HG03354 (cell line): ENCODE data around the gene LRTM2.
A peak's percentile ranks its signal among the peaks of the same experiment; 100 is the strongest.

Experiments used
- ATAC-seq: cut with Tn5 transposase; IDR thresholded peaks from one replicate; pipeline ENCODE4 v1.9.1; 2021; ENCODE audit warnings: mild to moderate bottlenecking; ENCODE audit not compliant: unreplicated experiment, poor library complexity, severe bottlenecking

The LRTM2 gene

DNA sequence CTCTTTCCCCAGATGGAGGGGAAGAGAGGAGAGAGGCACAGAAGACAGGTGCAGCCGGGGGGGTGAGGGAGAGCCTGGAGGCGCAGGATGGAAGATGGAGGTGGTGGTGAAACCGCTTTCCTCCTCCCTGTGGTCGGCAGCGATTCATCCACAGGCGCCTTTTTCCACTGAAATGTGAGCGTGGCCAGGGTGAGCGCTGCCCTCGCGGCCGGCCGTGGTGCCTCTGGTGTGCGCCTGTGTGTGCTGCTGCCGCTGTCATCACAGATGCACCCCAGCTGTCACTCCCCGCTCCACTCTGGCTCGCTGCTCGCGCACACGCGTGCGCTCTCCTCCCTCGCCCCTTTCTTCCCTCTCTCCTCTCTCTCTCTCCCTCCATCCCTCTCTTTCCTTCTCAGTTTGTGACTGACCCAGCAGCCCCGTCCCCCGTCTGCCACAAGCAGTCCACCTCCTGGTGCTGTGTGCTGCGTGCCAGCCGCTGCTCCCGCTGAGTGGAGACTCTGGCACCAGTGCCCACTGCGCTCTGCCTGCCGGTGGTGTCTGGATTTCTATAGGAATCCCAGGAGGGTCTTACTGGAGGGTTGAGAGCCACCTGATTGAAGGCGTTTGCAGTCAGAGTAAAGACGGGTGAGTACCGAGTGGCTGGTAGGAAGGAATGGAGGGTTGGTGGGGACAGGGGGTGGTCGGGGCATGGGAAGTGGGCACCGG is at the start of gene LRTM2:
LRTM2 (plus strand) TSS at position 375 of the 705 bp plus-strand sequence. CDS start 7,584 bp downstream, outside the sequence.
- no peak for ATAC-seq

DNA sequence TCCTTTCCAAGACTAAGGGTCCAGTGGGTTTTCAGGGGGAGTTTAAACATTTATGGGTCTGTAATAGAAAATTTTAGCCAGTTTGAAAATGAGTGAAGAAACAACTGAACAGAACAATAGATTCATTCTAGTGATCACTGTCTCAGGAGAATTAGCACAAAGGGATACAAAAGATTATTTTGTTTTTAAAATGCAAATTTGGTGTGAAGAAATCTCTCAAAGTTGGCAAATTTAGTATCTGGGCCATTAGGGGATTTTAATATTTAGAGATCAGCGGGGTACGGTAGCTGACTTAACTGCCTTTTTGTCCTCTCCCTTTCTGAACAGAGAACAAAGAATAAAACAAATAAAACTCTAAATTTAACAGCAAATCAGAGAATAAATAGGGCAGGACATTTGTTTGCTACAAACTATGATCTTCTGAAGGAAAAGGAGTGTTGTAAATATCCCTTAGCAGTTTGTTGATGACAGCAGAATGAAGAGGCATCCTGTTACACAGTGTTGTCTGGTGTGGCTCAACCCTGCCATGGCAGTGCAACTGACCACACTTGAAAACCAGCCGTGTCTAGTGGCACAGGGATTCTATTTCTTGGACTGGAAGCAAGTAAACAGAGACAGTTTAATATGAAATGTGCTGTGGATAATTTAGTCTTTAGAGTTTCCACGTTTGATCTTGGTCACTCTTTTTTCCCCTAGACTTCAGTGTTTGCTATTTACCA is 46.3 kb upstream of the LRTM2 start:
- no peak for ATAC-seq

DNA sequence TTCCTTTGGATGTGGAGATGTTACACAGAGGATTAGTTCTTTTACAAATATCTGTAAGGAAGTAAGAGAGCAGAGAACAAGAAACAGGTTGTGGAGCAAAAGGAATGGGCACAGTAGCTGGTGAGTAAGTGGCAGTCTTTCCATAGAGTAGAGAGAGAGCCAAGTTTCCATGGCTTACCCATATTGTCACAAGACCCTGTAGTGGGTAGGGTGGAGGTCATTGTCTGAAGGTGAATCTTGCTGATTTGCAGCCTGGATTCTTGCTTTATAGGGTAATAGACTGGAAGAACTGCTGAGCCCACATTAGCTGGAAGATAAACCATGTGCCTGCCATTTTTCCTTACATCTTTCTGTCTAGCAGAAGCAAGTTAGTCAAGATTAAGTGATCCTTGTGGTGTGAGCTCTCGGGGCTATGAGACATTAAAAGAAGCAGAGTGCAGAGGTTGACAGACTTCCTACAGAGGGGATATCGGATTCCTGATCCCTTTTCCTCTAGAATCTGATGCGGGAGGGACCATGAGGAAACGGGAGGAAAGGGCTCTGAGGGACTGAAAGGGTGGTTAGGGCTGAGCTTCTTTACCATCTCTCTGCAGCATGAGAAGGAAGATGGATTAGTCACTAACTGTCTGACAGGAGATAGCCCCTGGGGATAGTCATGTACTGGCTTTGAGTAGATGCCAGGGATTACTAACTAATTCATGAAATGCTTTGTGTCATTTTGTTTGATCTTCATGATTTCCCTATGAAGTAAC is 44.0 kb upstream of the LRTM2 start:
- ATAC-seq, result no peak

DNA sequence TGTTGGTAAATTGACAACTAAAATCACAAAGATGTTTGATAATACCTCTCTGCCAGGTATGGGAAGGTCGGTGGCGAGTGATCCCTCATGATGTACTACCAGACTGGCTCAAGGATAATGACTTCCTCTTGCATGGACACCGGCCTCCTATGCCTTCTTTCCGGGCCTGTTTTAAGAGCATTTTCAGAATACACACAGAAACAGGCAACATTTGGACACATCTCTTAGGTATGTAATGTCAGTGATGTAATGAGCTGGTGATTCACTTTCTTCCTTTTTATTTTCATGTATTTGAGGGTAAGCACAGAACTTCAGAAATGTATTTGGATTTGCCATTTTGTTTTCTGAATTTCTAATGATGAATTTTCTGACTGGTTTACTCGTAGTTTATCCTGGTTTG is 42.6 kb upstream of the LRTM2 start:
- ATAC-seq, result no peak

DNA sequence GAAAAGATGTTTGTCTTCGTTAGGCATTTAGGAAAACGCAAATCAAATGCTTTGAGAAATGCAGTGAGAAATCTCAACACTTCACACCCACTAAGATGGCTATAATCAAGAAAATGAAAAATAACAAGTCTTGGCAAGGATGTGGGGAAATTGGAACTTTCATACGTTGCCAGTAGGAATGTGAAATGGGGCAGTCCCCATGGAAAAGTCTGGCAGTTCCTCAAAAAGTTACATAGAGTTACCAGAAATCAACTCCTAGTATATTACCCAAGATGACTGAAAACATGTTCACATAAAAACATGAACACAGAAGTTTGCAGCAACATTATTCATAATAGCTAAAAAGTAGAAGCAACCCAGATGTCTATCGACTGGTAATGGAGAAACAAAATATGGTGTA is 41.5 kb upstream of the LRTM2 start:
- no peak for ATAC-seq

DNA sequence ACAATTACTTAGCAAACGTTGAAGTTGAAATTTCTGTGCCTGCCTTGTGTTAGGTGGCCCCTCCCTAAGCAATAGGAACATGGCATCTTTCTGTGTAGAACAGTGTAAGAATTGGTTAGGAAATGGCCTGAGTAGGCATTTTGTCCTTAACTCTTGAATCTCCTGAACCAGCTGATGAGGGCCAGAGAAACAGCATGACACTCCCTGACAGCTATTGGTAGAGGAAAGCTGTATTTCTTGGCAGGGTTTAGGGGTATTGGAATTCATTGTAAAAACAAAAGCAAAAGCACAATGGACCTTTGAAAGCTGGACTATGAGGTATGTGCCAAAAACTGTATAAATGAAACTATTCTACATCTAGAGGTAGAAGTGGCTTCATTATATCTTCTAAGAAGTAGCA is 40.6 kb upstream of the LRTM2 start:
- ATAC-seq, result no peak

DNA sequence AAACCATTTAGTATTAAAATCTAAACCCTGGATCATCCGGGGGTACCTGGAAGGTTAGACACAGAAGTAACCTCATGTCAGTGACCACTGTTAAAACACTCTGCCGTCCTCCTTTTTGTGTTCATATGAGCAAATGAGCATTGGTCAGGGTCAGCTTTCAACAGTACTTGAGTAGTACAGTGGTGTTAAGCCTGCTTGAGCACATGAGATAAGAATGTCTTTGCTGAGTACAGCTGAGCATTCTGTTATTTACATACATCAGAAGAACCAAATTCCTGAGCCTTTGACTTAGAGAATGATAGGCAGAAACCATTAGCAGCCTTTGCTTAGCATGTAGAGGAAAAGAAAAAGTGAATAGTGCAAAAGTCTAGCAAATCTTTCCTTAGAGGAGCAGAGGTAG is 38.6 kb upstream of the LRTM2 start:
- no peak for ATAC-seq

DNA sequence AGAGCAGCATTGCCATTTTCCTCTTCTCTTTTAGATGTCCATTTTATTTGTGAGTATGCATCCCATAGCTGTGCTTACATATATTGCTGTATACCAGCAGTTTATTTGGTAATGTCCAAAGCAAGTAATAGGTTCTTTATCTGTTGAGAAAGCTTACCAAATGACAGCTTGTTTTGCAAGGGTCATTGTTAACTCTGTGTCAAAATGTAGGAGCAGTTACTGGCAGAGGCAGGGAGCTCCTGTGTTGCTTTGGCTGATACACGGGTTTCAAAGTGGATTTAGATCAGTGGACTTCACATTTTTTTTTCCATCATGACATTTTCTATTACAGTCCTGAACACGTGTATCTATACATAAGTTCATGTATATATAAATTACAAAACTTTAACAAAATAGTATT is 38.1 kb upstream of the LRTM2 start:
- no peak for ATAC-seq

DNA sequence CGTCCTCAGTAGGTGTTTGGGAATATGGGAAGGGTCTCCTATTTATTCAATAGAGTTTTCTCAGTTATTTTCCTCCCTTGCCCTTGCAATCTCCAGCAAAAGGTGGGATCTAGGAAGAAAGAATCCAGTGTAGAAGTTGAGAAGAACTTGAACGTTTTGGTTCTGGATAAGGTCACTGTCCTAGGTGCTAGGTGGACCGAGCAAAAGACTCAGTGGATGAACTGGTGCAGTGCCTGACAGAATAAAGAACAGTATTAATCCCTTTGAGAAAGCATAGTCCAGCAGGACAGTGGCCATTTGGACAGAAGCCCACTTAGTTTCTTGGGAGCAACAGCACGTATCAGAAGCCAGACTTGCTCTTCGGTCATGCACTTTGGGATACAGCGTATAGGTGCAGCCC is 32.7 kb upstream of the LRTM2 start:
- ATAC-seq, result no peak

DNA sequence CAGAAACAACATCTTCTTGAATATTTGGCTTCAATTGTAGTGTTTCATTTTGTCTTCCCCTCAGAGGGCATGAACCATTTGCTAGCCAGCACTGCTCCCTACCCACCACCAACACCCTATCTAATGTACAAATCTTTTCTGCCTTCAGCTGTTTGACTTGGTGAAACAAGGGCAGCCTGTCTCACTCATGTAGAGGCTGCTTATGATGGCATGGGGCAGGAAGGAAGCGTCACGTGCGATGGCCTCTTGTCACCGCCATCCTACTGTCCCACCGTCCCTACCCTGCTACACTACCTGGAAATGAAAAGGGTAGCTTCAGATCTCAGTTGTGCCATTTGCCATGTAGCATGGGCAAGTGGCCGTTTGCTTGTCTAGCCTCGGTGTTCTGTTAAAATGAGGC is 29.9 kb upstream of the LRTM2 start:
- no peak for ATAC-seq

DNA sequence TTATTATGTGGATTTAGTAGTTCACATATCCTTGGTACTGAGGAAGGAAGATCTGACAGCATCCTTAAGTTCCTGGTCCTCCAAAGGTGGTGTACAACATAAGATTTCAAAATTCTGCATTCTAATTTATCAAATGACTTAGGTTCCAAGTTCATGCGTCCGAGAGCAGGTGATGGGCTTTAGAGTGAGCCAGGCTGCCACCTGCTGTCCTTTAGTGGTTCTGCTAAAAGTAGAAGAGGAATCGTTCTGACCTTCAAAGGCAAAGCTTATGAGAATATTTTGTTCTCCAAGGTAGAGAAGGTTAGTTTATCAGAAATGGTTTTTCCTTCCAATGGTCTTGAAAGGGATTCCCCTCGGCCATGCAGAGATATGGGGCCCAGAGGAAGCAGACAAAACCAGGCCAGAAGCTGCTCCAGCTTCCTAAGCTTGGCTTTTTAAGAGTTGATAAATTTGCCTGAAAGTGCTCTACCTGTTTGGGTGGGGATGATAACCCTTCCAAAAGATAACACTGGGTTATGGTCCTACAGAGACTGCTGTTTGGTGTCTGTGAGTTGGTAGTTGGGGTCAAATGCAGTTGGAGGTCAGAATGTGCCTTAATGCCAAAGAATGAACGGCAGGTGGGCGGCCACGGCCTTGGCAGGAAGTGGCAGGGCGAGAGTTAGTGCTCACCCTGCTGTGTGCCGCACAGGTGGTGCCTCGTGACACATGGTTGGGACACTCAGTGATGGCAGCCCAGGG is 29.1 kb upstream of the LRTM2 start:
- no peak for ATAC-seq

DNA sequence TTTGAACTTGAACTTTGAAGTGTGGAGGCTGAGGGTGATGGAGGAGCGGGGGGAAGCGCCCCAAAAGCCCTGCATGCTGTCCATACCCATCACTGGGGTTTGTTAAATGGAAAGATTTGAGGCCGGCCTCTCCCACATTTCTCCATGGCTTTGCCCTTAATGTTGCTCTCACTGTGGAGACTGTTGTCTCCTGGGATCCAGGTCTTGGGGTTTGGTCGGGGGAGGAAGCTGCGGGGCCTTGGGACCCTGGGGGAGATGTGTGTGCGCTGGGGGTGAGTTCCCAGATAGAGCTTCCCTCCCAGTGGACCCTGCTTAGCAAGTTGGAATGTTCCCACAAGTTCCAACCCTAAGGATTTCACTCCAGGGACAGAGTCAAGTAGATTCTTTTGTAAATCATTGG is 28.0 kb upstream of the LRTM2 start:
- no peak for ATAC-seq

DNA sequence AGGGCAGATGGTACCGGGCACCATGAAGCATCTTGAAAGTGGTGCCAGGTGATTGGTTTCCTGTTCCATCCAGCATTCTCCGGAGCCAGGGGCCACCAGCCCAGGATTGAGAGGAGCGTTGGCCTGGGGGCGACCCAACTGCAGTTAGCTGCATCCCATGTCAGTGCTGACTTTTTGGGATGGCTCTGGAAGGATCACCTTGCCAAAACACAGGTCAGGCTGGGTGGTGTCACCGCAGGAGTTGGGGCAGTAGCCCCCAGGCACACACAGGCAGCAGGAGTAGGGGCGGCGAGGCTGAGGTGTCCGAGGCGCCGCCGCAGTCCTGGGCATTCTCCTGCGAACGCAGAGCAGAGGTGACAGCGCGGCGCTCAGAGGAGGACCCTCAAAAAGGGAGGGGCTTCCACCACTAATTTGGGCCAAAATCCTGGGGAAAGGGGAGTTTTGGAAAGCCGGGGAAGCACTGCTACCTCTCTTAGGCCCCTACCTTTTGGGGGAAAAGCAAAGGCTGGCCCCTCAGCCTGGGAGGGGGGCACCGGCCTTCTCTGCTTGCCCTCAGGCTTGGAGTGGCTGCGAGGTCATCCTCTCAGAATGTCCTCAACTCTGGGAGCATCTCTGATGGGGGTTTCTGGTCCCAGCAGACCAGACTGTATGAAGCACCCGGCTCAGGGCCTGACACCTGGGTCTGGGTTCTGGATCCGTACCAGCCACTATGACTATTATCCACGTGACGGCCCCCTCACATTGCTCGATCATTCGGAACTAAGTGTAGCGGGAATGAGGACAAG is 26.7 kb upstream of the LRTM2 start:
- no peak for ATAC-seq

DNA sequence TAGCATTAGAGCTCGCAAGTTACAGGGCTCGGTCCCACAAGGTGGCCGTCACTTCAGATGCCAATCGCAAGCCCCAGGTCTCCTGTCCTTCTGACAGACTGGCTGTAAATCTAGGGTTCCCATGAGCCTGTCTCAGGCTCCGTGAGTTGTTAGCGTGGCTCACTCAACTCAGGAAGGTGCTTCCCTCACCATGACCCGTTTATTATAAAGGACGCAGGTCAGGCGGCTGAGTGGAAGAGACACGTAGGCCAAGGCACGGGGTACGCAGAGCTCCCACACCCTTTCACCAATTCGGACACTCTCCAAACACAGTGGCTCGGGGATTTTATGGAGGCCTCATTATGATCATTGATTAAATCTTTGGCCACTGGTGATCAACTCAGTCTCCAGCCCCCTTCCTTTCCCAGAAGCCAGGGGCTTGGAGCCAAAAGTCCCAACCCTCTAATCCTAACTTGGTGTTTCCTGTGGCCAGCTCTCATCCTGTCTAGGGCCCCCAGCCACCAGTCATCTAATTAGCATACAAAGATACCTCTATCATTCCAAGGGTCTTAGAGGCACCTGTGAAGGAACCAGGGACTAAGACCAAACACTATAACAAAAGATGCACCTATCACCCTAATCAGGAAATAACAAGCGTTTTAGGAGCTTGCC is 25.8 kb upstream of the LRTM2 start:
- ATAC-seq, result no peak

DNA sequence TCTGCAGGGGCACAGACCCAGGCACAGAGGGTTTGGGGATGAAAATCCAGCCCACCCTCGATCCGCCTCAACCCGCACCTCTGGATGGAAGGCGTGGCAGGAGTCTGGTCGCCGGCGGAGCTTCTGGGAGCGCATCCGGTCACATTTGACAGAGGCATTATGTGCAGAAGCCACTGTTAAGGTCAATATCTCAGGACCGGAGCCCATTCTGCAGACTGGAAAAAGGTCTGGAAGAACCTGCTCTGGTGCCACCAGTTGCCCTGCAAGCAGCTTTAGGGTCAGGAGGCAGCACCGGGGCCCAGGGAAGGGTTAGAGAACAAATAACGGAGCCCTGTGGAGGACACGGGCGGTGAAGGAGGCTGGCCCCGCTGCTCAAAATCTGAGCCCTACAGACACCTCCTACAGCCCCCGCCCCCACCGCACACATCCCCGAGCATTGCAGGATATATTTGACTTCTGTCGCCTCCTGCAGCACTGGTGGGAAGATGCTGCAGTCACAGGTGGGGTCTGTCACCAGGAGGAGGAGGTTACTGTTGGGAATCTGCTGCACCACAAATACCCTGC is 25.1 kb upstream of the LRTM2 start:
- ATAC-seq, result no peak

DNA sequence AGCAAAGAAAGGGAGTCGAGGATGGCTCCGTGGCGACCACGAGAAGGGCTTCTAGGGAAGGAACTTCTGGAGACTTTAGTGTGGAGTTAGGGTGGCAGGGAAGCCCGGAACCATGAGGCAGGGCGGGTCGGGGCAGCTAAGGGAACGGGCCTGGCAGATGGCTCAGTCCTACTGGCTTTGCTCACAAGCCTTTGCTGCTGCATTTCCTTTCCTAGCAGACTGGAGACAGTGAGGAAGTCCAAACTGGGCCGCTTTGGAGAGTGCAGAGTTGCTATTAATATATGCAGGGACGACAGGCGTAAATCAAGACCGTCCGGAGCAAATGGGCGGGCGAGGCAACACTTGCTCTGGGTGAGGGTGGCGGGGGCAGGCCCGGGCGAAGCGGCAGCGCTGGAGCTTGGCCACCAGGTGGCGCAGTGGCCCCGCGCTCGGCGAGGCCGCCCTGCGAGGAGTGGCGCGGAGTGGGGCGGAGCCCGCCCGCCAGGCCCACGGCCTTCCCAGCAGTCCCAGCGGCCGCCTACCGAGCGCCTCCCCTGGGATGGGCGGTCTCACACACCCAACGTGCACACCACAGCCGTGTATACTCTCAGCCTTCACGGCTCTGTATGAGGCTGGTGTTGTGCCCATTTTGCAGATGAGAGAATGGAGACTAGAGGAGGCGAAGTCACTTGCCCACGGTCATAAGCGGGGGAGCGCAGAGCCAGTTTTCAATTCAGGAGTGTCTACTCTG is 24.4 kb upstream of the LRTM2 start:
- peak; percentile 91 for ATAC-seq

DNA sequence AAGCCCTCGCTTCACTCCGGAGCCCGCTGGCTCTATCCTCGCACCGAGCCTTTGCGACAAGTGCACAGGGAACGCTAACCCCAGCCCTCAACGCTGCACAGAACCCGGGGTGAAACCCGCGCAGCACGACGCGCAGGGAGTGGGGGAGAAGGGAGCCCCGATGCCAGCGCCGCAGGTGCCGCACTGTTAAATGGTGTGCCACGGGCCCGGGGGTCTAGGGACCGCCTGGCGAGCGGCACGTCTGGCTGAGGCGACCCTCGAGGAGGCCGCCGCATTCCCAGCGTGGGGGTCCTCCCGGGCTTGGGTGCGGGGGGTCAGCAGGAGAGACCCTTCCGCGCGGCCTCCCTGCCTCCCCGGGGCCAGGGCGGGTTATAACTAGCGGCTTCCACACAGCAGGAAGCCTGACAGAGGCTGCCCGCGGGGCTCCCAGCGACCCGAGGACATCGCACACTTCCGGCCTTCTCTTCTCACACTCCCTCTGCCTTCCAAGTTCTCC is 23.8 kb upstream of the LRTM2 start:
- ATAC-seq, result peak; percentile 33
